NCI-H774 (cell line): ENCODE measurements around the gene FAM83C.

ENCODE experiments used
- DNase-seq: peaks from one replicate; lab custom pipeline; 2025; lab: John Stamatoyannopoulos, UW

The FAM83C gene

GRCh38 chr20:35298264-35298663 is 6.0 kb upstream of the FAM83C start:
- no peak for DNase-seq

- no peak for DNase-seq
Measured at GRCh38 chr20:35297740-35298139, 5.5 kb upstream of the FAM83C start.

- no peak for DNase-seq
Measured at GRCh38 chr20:35297155-35297554, 4.9 kb upstream of the FAM83C start.

GRCh38 chr20:35296101-35296554 is 3.9 kb upstream of the FAM83C start:
- no peak for DNase-seq

- no peak for DNase-seq
Measured at GRCh38 chr20:35295674-35296073, 3.4 kb upstream of the FAM83C start.

GRCh38 chr20:35295058-35295457 is 2.8 kb upstream of the FAM83C start:
- no peak for DNase-seq

- no peak for DNase-seq
Measured at GRCh38 chr20:35294293-35294685, 2.1 kb upstream of the FAM83C start.

GRCh38 chr20:35293303-35294292 is 1.4 kb upstream of the FAM83C start:
- no peak for DNase-seq

GRCh38 chr20:35292504-35293285 is 470 bp upstream of the FAM83C start:
- no peak for DNase-seq

GRCh38 chr20:35290887-35291417 is 1.3 kb downstream of the FAM83C start:
- no peak for DNase-seq

GRCh38 chr20:35290186-35290886 is 1.9 kb downstream of the FAM83C start:
- no peak for DNase-seq

- DNase-seq = no peak
Measured at GRCh38 chr20:35288325-35289060, 3.7 kb downstream of the FAM83C start.

GRCh38 chr20:35287509-35288324 is 4.5 kb downstream of the FAM83C start:
- DNase-seq = no peak

- no peak for DNase-seq
Measured at GRCh38 chr20:35286899-35287508, 5.2 kb downstream of the FAM83C start.

GRCh38 chr20:35286077-35286898 is 5.9 kb downstream of the FAM83C start:
- DNase-seq = no peak

GRCh38 chr20:35285806-35286076 is 6.5 kb downstream of the FAM83C start:
- no peak for DNase-seq

- DNase-seq = no peak
Measured at GRCh38 chr20:35284992-35285805, 7.0 kb downstream of the FAM83C start.

- DNase-seq = peak; percentile 80
Measured at GRCh38 chr20:35284267-35284991, 7.8 kb downstream of the FAM83C start, which contains the start of gene EIF6. EIF6 (minus strand) TSS chr20:35284772; CDS start chr20:35284487, 285 bp downstream.
